HepG2 (cell line): ENCODE data around the gene NDN. TPM values are rescaled to one million over a fixed set of nuclear protein-coding genes. Genes with fewer than 3 reads are reported as not detected.

Experiments used
- ATAC-seq: fragments of 200-7000 bp; cut with Tn5 transposase; 3 replicates; pipeline ENCODE4 v1.9.1; 2020; ENCODE audit warnings: mild to moderate bottlenecking, moderate library complexity
- BruUV-seq: library from RNA; stranded (reverse); fragments of 400-500 nt; replicated peaks from 2 replicates; lab custom pipeline; 2021; lab: Mats Ljungman, UMichigan
- CTCF ChIA-PET: fragments of 300-600 bp; formaldehyde crosslinking; extraction: SDS; loops from one replicate; lab custom pipeline; 2021; ENCODE audit warnings: low total read pairs, inconsistent platforms, low intra/inter-chr PET ratio; lab: Yijun Ruan, JAX
- POLR2A ChIA-PET: fragments of 350-600 bp; sonication (Branson Sonifier 250); formaldehyde crosslinking; loops from one replicate; lab custom pipeline; 2020; ENCODE audit warnings: antibody characterized with exemption, inconsistent platforms; lab: Yijun Ruan, JAX
- DNase-seq: peaks from one replicate; pipeline ENCODE4 v3.0.0-alpha.2; 2015; ENCODE audit warnings: low spot score
- FAIRE-seq: peaks from 3 replicates; lab custom pipeline; 2011; peaks lifted over from hg19 to GRCh38; lab: Jason Lieb, UNC
- H2AFZ ChIP-seq: one replicate; pipeline ENCODE4 v1.6.1; 2011; ENCODE audit warnings: low read length, inconsistent platforms
- H3K27ac ChIP-seq: fragments of 300-600 bp; 3 replicates; pipeline ENCODE4 v1.8.0; 2011; ENCODE audit warnings: mixed run types, mild to moderate bottlenecking, mixed read lengths, low read length, inconsistent platforms; ENCODE audit not compliant: insufficient read depth; ENCODE audit errors: extremely low read length
- H3K27me3 ChIP-seq, 2 experiments: fragments of 200-600 bp in 1 of 2; 2 replicates in 1 of 2; 3 replicates in 1 of 2; pipeline versions ENCODE4 v1.6.0 to v1.8.0; 2011; ENCODE audit warnings: low read length in 2 of 2, mild to moderate bottlenecking in 2 of 2, moderate library complexity in 2 of 2, inconsistent platforms in 1 of 2; ENCODE audit not compliant: insufficient read depth in 2 of 2, control insufficient read depth in 1 of 2
- H3K36me3 ChIP-seq, 2 experiments: fragments of 200-600 bp in 1 of 2; replicated peaks in 1 of 2; 2 replicates in 1 of 2; 3 replicates in 1 of 2; pipeline versions ENCODE4 v1.5.1 to v1.8.0; 2011; ENCODE audit warnings: low read length in 2 of 2, inconsistent platforms in 1 of 2; ENCODE audit not compliant: insufficient read depth in 2 of 2, control insufficient read depth in 1 of 2
- H3K4me1 ChIP-seq: 2 replicates; pipeline ENCODE4 v1.5.1; 2012; ENCODE audit warnings: low read length, inconsistent platforms; ENCODE audit not compliant: insufficient read depth
- H3K4me2 ChIP-seq: 2 replicates; pipeline ENCODE4 v1.6.0; 2011; ENCODE audit warnings: low read depth, low read length, inconsistent platforms
- H3K4me3 ChIP-seq, 3 experiments: fragments of 200-600 bp in 1 of 3; sonication (generic), shearing (Covaris generic) in 1 of 3; replicated peaks in 1 of 3; 2 replicates each; pipeline ENCODE4 v1.5.1; 2011 to 2016; ENCODE audit warnings: low read length in 3 of 3, inconsistent platforms in 2 of 3, low read depth in 2 of 3, mild to moderate bottlenecking in 2 of 3, control low read depth in 1 of 3, mixed read lengths in 1 of 3; ENCODE audit not compliant: insufficient read depth in 1 of 3
- H3K79me2 ChIP-seq: one replicate; pipeline ENCODE4 v1.6.1; 2011; ENCODE audit warnings: low read length, inconsistent platforms; ENCODE audit not compliant: insufficient read depth
- H3K9ac ChIP-seq: 2 replicates; pipeline ENCODE4 v1.6.0; 2011; ENCODE audit warnings: mild to moderate bottlenecking, low read depth, low read length, inconsistent platforms; ENCODE audit not compliant: insufficient read depth
- H3K9me3 ChIP-seq: 2 replicates; pipeline ENCODE4 v1.5.1; 2012; ENCODE audit warnings: mild to moderate bottlenecking, low read length
- H4K20me1 ChIP-seq: 2 replicates; pipeline ENCODE4 v1.6.0; 2011; ENCODE audit warnings: inconsistent platforms, mild to moderate bottlenecking, low read length, moderate library complexity; ENCODE audit not compliant: insufficient read depth
- ATAD3A ChIP-seq: sonication (generic); formaldehyde crosslinking; IDR thresholded peaks from 2 replicates; pipeline ENCODE4 v1.4.0; 2020; ENCODE audit warnings: missing genetic modification reagents
- CREB1 ChIP-seq, 2 experiments: fragments of 450-650 bp in 1 of 2; IDR thresholded peaks; 2 replicates each; pipeline ENCODE4 v1.6.1; 2016 to 2017; ENCODE audit warnings: control low read depth in 1 of 2, mild to moderate bottlenecking in 1 of 2, missing compliant biosample characterization in 1 of 2, missing genetic modification characterization in 1 of 2
- ETV6 ChIP-seq: sonication (generic); formaldehyde crosslinking; conservative IDR thresholded peaks from 2 replicates; pipeline ENCODE4 v1.4.0; 2020; ENCODE audit warnings: missing genetic modification reagents
- FOXA3 ChIP-seq: IDR thresholded peaks from 2 replicates; pipeline ENCODE4 v1.6.1; 2016; ENCODE audit warnings: missing genetic modification reagents, missing compliant biosample characterization
- KLF9 ChIP-seq: IDR thresholded peaks from 2 replicates; pipeline ENCODE4 v1.6.1; 2016; ENCODE audit warnings: low read depth
- MAX ChIP-seq: IDR thresholded peaks from 2 replicates; pipeline ENCODE4 v1.6.1; 2012; ENCODE audit warnings: inconsistent platforms
- NONO ChIP-seq, 2 experiments: fragments of 450-650 bp in 1 of 2; sonication (generic) in 1 of 2; formaldehyde crosslinking in 1 of 2; IDR thresholded peaks in 1 of 2; conservative IDR thresholded peaks in 1 of 2; 2 replicates each; pipeline versions ENCODE4 v1.6.1 to v1.8.0; 2017 to 2022; ENCODE audit warnings: mild to moderate bottlenecking in 1 of 2, missing genetic modification reagents in 1 of 2, moderate library complexity in 1 of 2
- PAX8 ChIP-seq: sonication (generic); formaldehyde crosslinking; IDR thresholded peaks from 2 replicates; pipeline ENCODE4 v1.8.0; 2022; ENCODE audit warnings: mild to moderate bottlenecking, missing genetic modification reagents, borderline replicate concordance
- POLR2AphosphoS2 ChIP-seq: IDR thresholded peaks from 2 replicates; pipeline ENCODE4 v1.6.1; 2011; ENCODE audit warnings: low read depth, low read length, improper control_type of control experiment
- RBAK ChIP-seq: sonication (generic); formaldehyde crosslinking; IDR thresholded peaks from 2 replicates; pipeline ENCODE4 v1.5.1; 2020; ENCODE audit warnings: mild to moderate bottlenecking, missing genetic modification reagents
- SIN3B ChIP-seq: fragments of 150-350 bp; IDR thresholded peaks from 2 replicates; pipeline ENCODE4 v1.6.1; 2014; ENCODE audit warnings: low read length
- SP4 ChIP-seq: sonication (generic); formaldehyde crosslinking; IDR thresholded peaks from 2 replicates; pipeline ENCODE4 v1.8.1; 2023; ENCODE audit warnings: mild to moderate bottlenecking, missing genetic modification reagents
- TARDBP ChIP-seq: sonication (generic); formaldehyde crosslinking; IDR thresholded peaks from 2 replicates; pipeline ENCODE4 v1.8.0; 2022; ENCODE audit warnings: mild to moderate bottlenecking, missing genetic modification reagents
- TFDP1 ChIP-seq: IDR thresholded peaks from 2 replicates; pipeline ENCODE4 v1.6.1; 2016; ENCODE audit warnings: missing compliant biosample characterization, missing genetic modification reagents, borderline replicate concordance
- THYN1 ChIP-seq: sonication (generic); formaldehyde crosslinking; IDR thresholded peaks from 2 replicates; pipeline ENCODE4 v1.8.1; 2023; ENCODE audit warnings: low read depth, mild to moderate bottlenecking, moderate library complexity, missing genetic modification reagents, borderline replicate concordance
- ZNF205 ChIP-seq: IDR thresholded peaks from 2 replicates; pipeline ENCODE4 v1.6.1; 2018; ENCODE audit warnings: missing biosample characterization, missing genetic modification reagents
- ZNF430 ChIP-seq: sonication (generic); formaldehyde crosslinking; IDR thresholded peaks from 2 replicates; pipeline ENCODE4 v1.9.0; 2021; ENCODE audit warnings: mild to moderate bottlenecking, missing genetic modification reagents
- WGBS: methylation state at CpG from one replicate; pipeline ENCODE4 v1.1.6; 2017; ENCODE audit warnings: low lambda C conversion rate; 5-methylcytosine and 5-hydroxymethylcytosine counted together
- in situ Hi-C: cut with HindIII; loops from 2 replicates; pipeline ENCODE4 v1.10.0; 2017; ENCODE audit warnings: low pct_unique_long_range_greater_than_20kb; ENCODE audit not compliant: extremely low pct_ligation_motif_present
- intact Hi-C: fragments of 100-400 bp; cut with micrococcal nuclease; formaldehyde crosslinking; loops from one replicate; pipeline ENCODE4 v1.10.0; 2022; ENCODE audit not compliant: unreplicated experiment
- polyA plus RNA-seq, 8 experiments: library from polyadenylated mRNA; depleted of rRNA in 3 of 8; stranded (reverse) in 7 of 8; unstranded in 1 of 8; fragments of >200 nt; fragmentation: Illumina TruSeq in 4 of 8; extraction: Trizol in 4 of 8; gene quantifications; 2 replicates each; pipeline versions ENCODE4 v1.2.1 to v1.2.3, GENCODE V29; 2011 to 2016; ENCODE audit warnings: low read depth in 4 of 8, missing spikeins in 1 of 8, mixed read lengths in 1 of 8; ENCODE audit not compliant: insufficient read depth in 1 of 8
- total RNA-seq, 5 experiments: library from RNA; depleted of rRNA; stranded (reverse); fragments of >200 nt; fragmentation: Illumina TruSeq; extraction: Trizol; gene quantifications; 2 replicates each; pipeline ENCODE4 v1.2.3, GENCODE V29; 2016; ENCODE audit warnings: low read depth in 1 of 5
- TF ChIP-seq, protein P1 (sequence below): sonication (generic); formaldehyde crosslinking; IDR thresholded peaks from 2 replicates; pipeline ENCODE4 v1.4.0; 2020; ENCODE audit warnings: missing genetic modification reagents, borderline replicate concordance

NDN gene
- total and polyA plus RNA-seq, 2 of the 13 experiments (the other 11 are each of a cell fraction or from before 2014, with no cell fraction given) = 0.03 TPM; not detected in 1

- intact Hi-C loops = loop anchor here (10.0 kb wide), 1 partner anchor 1858 kb away; no protein-coding TSS in a partner anchor
- Histone ChIP-seq H3K9me3 (no peaks in the 10 kb centered on the region), H3K79me2 (no peaks in the 10 kb centered on the region), H3K9ac (no peak overlapping the region), H3K4me3 (no peak overlapping the region), H3K27me3 (peaks cover 2 to 18% of the 10 kb centered on the region in 2 experiments; a peak in 2 of 5 replicates), H3K4me1 (no peaks in the 10 kb centered on the region), H4K20me1 (no peaks in the 10 kb centered on the region), H3K27ac (no peak overlapping the region), H2AFZ (no peak overlapping the region), H3K4me2 (no peak overlapping the region), H3K36me3 (no peaks in the 10 kb centered on the region)
- in situ Hi-C loops = loop anchor here (5.0 to 25.0 kb wide), 2 partner anchors 160 to 220 kb away; no protein-coding TSS in a partner anchor
- no peak for ATAC-seq
- BruUV-seq = no TSS peak
- POLR2A ChIA-PET = no interaction called here
- CTCF ChIA-PET = no interaction called here
- TF ChIP-seq NONO (IDR thresholded peaks at IDR 0.05) (no peak), NONO (CRISPR knock-in tag; conservative IDR thresholded peaks at IDR 0.05) (no peak), TARDBP (CRISPR knock-in tag) (no peak), KLF9 (CRISPR knock-in tag) (no peak), RBAK (CRISPR knock-in tag) (no peak), THYN1 (CRISPR knock-in tag) (no peak), ETV6 (CRISPR knock-in tag) (no peak), ZNF205 (CRISPR knock-in tag) (no peak), PAX8 (no peak), CREB1 (IDR thresholded peaks at IDR 0.05) (no peak), CREB1 (CRISPR knock-in tag; IDR thresholded peaks at IDR 0.05) (no peak), SP4 (CRISPR knock-in tag) (no peak), ATAD3A (no peak), TFDP1 (CRISPR knock-in tag) (no peak), ZNF430 (CRISPR knock-in tag) (no peak), SIN3B (no peak), MAX (no peak), FOXA3 (CRISPR knock-in tag) (no peak), POLR2AphosphoS2 (no peak)
- TF ChIP-seq, protein P1, sequence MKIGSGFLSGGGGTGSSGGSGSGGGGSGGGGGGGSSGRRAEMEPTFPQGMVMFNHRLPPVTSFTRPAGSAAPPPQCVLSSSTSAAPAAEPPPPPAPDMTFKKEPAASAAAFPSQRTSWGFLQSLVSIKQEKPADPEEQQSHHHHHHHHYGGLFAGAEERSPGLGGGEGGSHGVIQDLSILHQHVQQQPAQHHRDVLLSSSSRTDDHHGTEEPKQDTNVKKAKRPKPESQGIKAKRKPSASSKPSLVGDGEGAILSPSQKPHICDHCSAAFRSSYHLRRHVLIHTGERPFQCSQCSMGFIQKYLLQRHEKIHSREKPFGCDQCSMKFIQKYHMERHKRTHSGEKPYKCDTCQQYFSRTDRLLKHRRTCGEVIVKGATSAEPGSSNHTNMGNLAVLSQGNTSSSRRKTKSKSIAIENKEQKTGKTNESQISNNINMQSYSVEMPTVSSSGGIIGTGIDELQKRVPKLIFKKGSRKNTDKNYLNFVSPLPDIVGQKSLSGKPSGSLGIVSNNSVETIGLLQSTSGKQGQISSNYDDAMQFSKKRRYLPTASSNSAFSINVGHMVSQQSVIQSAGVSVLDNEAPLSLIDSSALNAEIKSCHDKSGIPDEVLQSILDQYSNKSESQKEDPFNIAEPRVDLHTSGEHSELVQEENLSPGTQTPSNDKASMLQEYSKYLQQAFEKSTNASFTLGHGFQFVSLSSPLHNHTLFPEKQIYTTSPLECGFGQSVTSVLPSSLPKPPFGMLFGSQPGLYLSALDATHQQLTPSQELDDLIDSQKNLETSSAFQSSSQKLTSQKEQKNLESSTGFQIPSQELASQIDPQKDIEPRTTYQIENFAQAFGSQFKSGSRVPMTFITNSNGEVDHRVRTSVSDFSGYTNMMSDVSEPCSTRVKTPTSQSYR (CRISPR knock-in tag) = no peak
- no peak for DNase-seq
- no peak for FAIRE-seq
- 77% methylated on average over 16 of the region's 17 CpGs for WGBS
Observed at GRCh38 chr15:23647001-23647295, 40.2 kb downstream of the NDN start.
